ENCODE data around the gene OLFML2B.
"Not testable (repeated sequence)": the region's sequence is repeated elsewhere in the genome, so short reads cannot be mapped to it uniquely, and the experiment has no call there.

The OLFML2B gene

DNA sequence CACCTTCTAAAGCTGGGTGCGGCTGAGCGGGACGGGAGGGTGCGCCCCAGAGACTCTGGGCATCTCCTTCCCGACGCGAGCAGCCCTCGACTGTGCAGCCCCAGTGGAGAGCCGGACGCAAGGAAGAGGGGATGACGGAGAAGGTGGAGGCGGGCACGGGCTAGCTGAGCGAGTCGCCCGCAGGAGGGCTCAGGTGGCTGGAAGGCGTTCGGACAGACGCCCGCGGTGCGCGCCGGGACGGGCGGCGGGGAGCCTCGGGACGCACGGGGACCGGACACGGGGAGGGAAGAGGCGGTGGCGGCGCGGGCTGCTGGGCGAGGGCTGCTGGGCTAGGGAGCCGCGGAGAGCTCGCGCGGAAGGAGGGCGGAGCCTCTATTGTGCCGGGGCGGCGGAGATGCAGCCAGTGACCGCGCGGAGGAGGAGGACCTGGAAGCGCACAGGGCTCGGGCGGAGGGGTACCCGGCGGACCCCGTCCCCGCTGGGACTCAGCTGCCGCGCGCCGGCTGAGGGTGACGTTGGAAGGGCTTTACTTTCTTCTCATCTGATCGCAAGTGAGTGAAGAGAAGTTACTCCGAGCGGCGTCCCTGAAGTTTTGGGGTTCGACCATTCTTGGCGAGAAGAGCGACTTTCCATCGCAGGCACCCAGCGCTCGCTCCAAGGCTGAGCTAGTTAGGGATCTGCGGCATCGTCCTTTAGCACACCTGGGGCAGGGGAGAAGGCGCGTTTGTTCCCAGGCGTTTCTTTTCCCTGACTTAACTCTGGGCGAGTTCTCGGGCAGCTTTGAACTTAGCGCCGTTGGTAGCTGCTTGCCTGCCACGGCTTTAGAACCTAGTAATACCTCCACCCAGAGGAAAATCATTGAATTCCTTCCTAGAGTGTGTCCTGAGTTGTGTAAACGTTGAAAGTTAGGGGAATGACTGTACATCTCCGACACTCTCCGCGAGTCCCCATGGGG is at the start of gene OLFML2B:
Gene OLFML2B (minus strand): TSS at position 323 of the 955 bp plus-strand sequence. CDS start 439 bp downstream, outside the sequence.
- DNase-seq (ENCODE audit: low spot score), result peak; percentile 92

DNA sequence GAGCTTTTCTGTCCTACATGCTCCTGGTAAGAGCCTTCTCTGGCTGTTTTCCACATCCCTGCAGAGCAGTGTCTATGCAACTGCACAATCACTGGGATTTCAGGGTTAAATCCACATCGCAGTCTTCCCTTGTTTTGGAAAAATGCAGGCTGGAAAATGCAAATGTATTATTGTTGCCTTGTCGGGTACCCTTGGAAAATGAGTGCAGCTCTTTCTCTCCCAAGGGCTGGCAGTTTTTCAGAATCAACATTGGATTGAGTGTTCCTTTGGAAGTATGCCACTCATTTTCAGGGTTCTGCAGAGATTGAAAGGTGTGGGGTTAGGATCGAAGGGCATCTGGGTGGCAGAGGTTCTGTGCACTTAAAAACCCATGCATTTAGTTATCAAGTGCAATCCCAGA is 49.1 kb upstream of the OLFML2B start:
- DNase-seq (ENCODE audit: low spot score), result no peak

DNA sequence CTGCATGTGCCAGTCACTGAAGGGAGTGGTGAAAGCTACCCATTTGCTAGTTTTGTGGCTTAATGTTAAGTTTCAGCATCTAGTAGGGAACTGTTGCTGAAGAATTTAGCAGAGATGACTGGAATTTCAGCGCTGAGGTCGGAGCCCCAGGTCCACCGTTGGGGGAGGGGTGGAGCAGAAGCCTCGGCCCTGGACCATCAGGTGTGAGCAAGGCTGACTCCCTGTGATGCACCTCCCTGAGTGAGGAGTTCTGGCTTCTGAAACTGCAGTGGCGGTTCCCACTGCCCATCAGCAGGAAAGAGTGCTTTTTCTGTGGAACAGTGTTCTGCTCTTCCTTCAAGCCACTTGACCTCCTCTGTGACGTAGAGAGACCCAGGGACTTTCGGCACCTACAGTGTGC is 47.2 kb upstream of the OLFML2B start:
- DNase-seq (ENCODE audit: low spot score), result no peak

DNA sequence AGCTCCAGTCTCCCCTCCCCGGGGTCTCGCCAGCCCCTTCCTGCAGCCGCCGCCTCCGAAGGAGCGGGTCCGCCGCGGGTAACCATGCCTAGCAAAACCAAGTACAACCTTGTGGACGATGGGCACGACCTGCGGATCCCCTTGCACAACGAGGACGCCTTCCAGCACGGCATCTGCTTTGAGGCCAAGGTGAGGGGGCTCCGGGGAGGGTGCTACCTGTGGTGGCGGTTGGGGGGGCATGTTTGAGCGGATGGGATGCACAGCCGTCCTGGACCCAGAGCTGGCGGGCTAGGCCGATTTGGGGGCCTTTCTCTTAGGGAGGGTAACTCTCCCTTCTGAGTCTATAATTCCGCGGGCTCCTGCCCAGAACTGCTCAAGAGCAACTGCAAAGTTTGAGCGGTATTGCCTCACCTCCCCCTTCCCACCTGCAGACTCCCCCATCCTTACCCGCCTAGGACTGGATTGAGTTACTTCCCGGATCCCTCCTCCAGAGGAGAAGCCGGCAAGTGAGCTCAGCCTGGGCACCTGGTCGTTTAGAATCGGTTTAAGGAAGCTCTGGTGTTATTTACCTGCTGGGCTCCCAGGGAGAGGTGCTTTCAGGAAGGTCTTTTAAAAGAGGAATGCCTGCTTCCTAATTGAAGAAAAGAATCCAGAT is 46.6 kb upstream of the OLFML2B start:
- DNase-seq (ENCODE audit: low spot score), result no peak

DNA sequence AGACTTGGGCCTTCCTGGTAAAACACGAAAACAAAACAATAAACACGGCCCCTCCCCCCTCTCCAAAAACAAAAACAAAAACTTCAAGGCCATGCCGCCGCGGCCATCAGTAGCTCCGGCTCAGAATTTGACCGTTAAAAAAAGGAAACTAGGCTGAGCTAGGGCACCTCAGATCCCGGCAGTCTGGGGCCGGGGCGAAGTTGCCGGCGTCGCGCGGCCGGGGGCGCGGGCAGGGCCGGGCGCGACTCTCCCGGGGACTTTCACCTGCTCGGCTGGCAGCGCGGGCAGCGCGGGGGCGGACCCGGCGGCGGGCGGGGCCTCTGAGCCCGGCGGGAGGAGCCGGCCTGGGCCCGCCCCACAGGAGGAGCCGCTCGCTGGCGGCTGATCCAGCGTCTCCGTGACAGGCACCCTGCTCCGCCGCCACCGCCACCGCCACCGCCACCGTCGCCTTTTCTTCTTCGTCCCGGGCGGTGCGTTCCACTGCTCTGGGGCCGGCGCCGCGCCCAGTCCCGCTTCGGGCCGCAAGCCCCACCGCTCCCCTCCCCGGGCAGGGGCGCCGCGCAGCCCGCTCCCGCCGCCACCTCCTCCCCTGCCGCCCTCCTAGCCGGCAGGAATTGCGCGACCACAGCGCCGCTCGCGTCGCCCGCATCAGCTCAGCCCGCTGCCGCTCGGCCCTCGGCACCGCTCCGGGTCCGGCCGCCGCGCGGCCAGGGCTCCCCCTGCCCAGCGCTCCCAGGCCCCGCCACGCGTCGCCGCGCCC is 45.8 kb upstream of the OLFML2B start, which contains the start of gene NOS1AP:
Gene NOS1AP (plus strand): TSS at position 358 of the 760 bp plus-strand sequence. CDS start 487 bp downstream, outside the sequence.
- peak; percentile 82 for DNase-seq (ENCODE audit: low spot score)

DNA sequence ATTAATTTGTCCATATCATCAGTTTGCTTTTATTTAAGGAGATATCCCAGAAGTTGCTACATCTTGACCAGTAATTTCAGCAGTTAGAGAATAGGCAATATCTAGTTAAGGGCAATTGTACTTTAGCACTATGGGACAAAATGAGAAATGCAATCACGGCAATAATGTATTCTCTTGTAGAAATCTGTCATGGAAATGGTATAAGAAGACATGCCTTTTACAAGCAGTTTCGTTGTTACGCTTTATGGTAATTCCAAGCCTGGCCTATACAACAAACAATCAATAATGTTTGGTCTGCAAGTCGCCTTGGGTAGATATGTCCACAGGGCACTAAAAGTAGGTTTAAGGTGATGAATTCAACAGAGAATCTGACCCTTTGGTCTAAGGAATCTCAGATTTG is 44.6 kb upstream of the OLFML2B start:
- DNase-seq (ENCODE audit: low spot score), result no peak

DNA sequence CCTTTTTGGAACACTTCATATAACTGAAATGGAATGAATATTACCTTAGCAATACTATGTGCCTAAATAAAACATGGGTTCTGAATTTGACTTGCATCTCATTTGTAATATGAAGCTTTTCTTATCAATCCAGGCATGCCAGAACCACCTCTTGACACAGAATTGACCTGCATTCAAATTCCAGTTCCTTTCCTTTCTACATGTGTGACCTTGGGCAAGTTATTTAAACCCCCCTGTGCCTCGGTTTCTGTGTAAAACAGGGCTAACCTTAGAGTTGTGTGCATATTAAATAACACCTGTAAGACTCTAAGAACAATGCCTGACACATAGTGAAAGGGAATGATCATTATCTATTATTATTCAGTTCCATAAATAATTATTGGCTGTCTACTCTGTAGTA is 43.8 kb upstream of the OLFML2B start:
- no peak for DNase-seq (ENCODE audit: low spot score)

DNA sequence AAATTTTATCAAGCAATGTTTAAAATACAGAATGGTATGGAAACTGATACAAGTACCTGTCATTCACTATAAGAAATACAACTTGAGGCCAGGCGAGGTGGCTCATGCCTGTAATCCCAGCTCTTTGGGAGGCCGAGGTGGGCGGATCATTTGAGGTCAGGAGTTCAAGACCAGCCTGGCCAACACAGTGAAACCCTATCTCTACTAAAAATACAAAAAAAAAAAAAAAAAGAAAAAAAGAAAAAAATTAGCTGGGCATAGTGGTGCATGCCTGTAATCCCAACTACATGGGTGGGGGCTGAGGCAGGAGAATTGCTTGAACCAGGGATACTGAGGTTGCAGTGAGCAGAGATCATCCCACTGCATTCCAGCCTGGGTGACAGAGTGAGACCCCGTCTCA is 43.2 kb upstream of the OLFML2B start:
- DNase-seq (ENCODE audit: low spot score), result not testable (repeated sequence)

DNA sequence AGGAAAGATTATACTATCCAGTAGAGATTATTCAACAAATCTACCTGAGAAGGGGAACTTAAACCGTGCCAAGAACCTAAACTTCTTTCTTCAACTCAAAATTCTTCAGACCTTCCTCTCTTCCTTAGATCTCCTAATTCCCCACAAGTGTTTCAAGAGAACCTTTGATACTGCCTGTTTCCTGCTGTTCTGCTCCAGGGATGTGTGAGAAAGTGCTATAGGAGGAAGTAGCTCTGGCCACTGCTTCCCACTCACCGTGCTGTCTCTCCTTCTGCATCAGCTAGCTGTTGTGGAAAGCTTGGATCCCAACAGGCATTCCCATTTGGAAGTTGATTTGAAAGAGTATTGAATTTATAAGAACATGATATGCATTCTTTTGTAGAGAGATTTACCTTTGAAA is 41.3 kb upstream of the OLFML2B start:
- DNase-seq (ENCODE audit: low spot score), result no peak

DNA sequence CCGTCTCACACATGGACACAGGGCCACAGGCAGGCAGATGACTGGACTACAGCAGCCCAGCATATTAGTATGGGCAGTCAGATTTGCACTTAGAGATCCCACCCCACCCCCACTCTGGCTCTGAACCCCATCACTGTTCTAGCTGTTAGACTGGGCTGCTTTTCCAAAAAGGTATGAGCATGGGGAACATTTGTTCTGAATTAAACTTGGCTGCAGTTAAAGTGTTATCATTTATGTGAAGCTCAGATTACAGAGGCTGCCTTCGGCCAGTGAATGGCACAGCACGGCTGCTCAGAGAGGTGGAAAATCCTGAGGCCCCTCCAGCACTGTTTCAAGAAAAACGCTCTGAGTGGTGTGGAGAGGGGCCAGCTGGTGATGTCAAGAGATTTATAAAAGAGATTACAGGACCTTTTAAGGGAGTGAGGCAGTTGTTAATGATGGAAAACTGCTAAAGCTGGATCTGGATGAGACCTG is 38.9 kb upstream of the OLFML2B start:
- DNase-seq (ENCODE audit: low spot score), result no peak

DNA sequence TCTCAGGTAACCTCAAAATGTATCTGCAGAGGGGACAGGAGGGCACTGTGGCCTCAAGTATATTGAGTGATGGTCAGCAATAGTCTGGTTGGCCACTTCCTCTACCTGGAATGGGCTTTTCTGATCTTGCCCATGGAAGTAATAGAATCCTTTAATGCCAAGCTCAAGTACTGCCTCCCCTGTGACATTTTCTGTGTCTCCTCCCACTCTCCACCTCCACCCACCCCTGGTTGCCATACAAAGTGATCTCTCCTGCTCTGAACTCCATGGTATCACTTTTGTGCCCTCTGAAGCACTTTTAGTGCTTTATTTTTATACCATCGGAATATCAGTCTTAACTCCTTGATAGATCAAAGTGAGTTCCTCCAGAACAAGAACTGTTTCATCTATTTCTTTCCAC is 36.6 kb upstream of the OLFML2B start:
- DNase-seq (ENCODE audit: low spot score), result no peak

DNA sequence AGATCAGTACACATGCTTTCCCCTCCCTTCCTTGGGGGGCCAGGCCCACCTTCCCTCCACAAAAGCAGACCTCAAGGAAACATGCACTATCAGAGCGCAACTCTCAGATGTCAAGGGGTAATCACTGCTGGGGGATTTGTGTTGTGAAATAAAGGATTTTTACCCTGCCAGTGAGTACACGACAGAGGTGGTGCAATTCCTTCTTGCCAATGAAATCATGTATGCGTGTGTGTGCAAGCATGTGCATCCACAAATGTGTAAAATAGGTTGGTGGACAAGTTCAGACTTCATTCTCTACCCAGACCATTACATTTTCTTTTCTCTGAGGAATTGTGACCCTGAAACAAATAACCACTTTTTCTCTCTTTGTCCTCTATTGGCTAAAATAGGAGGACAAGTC is 36.1 kb upstream of the OLFML2B start:
- no peak for DNase-seq (ENCODE audit: low spot score)

DNA sequence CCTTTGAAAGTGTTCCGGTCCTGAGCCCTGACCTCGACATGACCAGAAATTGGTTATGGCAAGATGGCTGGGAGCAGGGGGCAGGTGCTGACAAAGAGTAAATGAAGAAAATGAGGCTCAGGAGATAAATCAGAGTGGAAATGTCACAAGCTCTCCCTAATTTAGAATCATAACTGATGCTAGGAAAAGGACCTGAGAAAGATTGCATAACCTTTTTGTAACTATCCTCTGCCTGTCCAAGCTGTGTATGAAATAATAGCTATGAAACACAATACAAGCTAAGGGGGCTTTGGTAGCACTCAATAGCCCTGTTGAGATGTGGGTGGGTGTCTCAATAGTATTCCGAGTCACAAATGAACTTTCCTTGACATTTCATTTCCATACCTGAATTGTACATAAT is 32.9 kb upstream of the OLFML2B start:
- DNase-seq (ENCODE audit: low spot score), result no peak

DNA sequence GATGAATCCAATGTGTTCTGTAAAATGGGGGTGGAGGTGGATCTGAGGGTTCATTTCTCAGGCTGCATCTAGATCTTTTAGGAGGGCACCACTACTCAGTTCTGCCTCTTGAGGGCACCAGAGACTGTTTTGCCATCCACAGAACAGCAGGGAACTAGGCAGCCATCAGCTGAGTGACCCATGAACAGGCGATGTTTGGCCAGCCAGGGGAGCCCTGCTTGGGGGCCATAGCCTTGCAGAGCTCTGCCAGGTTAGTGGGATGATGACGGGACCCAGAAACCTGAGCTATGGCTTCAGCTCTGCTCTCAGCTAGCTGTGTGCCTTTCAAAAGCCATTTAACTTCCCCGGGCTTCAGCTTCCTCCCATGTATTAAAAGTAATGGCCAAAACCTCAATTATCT is 32.4 kb upstream of the OLFML2B start:
- peak; percentile 83 for DNase-seq (ENCODE audit: low spot score)

DNA sequence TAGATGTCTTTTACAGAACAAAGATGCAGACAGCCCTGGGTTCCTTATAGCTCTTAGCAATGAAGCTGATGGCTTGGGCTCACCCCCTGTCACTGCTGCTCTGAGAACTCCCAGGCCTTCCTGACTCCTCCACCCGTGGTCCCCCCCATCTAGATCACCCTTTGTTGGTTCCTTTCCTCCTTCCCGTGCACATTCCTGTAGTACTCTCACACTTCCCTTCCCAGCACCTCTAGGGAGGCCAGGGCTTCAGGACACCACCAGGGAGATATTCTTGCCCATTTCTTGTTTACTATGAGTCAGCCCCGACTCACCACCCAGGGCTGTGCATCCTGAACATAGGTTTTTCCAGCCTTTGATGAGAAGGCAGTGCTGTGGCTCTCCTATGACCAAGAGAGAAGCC is 31.4 kb upstream of the OLFML2B start:
- peak; percentile 82 for DNase-seq (ENCODE audit: low spot score)

DNA sequence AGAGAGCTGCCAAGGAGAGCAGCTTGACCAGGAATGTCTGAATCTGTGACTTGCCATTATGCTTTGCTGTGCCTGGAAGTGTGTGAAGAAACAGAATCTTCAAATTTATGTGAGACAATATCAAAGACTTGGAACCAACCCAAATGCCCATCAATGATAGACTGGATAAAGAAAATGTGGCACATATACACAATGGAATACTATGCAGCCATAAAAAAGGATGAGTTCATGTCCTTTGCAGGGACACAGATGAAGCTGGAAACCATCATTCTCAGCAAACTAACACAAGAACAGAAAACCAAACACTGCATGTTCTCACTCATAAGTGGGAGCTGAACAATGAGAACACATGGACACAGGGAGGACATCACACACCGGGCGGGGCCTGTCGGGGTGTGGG is 30.3 kb upstream of the OLFML2B start:
- not testable (repeated sequence) for DNase-seq (ENCODE audit: low spot score)

DNA sequence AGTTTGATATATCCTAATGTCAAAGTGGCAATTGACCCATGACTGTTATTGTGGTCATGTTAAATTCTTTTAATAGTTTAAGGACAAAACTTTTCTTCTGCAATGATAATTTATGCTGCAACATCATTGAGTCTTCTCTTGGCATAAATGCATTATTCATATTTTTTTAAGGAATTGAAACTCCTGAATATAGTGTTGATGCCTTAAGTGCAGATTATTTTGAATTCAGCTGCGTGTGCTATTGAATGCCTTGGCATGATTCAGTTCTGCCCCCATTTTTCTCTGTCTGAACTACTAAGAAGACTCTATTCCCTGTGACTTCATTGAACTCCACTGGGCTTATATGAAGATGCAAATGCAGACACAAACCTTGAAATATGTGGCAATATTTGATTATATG is 23.3 kb upstream of the OLFML2B start:
- DNase-seq (ENCODE audit: low spot score), result no peak

DNA sequence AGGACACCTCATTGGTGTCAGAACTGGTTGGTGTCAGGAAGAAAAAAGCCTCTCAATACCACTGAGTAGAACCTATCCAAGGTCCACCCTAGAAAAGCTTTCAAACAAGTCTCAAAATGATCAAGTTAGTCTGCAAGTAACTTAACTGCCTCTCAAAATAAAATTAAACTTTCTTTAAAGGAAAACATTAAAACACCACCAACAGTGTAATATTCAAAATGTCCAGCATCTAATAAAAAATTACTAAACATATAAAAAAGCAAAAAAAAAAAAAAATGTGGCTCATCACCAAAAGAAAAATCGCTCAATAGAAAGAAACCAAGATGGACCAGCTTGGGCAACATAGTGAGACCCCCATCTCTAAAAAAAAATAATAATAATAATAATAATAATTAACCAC is 18.7 kb upstream of the OLFML2B start:
- no peak for DNase-seq (ENCODE audit: low spot score)

DNA sequence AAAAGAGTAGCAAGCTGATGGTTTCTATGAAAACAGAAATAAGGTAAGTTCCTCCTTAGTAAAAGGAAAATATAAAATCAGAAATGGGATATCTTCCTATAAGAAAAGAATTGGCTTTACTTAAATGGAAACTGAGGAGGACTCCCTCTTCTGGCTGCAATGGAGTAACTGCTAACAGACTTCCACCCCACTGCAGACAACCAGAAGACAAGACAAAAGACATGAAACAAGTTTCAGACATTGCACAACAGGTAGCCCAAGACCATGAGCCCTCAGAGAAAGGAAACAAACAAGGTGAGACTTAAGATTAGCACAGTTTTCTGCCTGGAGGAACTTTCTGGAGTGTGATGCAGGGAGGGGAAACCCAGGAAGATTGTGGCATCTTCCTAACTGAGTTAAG is 17.0 kb upstream of the OLFML2B start:
- DNase-seq (ENCODE audit: low spot score), result peak; percentile 47

DNA sequence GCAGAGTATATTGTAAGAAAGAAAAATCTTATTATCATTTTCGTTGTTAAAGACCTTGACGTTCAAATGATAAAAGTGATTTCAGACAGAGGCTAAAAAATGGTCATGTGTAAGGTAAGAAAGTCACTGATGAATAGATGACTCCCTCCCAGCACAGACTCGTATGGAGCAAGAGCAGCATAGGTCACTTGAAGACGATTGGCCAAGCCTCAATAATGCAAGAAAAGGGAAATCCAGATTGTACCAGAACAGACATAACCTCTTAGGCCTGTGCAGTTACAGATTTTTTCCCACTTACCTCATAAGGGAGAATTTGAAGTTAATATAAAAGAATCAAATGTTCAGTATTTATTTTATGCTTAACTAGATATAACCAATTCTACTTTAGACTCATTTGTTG is 16.3 kb upstream of the OLFML2B start:
- DNase-seq (ENCODE audit: low spot score), result no peak

DNA sequence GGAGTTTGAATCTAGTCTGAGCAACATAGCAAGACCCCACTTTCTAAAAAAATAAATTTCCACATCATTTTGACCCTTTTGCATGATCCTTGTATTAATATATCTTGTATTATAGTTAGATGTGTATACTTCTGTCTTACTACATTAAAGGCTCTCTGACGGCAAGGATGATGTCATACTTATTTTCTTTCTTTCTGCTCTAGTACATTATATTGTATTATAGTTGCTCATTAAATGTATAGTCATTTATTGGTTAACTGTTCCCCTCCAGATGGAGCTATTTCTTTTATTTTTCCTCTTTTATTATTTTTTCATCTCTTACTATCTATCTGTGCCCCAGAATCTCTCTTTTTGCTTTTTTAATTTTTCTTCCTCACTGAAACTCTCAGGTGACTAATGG is 15.0 kb upstream of the OLFML2B start:
- DNase-seq (ENCODE audit: low spot score), result no peak

DNA sequence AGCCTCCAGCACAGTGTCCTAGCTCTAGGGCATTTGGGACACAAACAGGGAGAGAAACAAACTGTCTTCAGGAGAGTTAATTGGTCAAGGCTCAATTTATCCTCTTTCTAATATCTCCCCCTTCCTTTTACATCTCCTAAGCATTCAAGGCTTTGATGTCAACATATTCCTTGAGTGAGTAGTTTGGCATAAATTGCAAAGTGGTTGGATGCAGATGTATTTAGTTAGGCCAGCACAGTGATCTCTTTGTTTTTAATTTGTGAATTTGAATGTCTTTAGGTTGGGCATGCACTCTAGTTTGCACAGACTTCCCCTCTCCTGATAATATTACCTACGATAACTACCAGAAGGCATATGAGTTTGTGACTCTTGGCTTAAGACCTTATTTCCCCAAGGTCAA is 12.5 kb upstream of the OLFML2B start:
- peak; percentile 21 for DNase-seq (ENCODE audit: low spot score)

Data from AG08395 (cell line).